ENCODE results near the gene KLHL35.

KLHL35 gene

GRCh38 chr11:75440960-75441803 is 8.2 kb upstream of the KLHL35 start:
- no peak for TF ChIP-seq FOXA1 (IDR thresholded peaks at IDR 0.05)
- TF ChIP-seq LEF1 (IDR thresholded peaks at IDR 0.05; ENCODE audit: borderline replicate concordance), result no peak
- no peak for TF ChIP-seq ZNF384 (IDR thresholded peaks at IDR 0.05)
- no peak for TF ChIP-seq TARDBP (IDR thresholded peaks at IDR 0.05)
- no peak for TF ChIP-seq ELF4 (IDR thresholded peaks at IDR 0.05)
- no peak for TF ChIP-seq PKNOX1 (IDR thresholded peaks at IDR 0.05)
- no peak for TF ChIP-seq FOXM1 (IDR thresholded peaks at IDR 0.05; ENCODE audit: borderline replicate concordance)
- TF ChIP-seq NFRKB (IDR thresholded peaks at IDR 0.05), result no peak
- TF ChIP-seq SUZ12 (IDR thresholded peaks at IDR 0.05), result no peak
- no peak for TF ChIP-seq ARNT (IDR thresholded peaks at IDR 0.05)
- no peak for TF ChIP-seq SP1 (IDR thresholded peaks at IDR 0.05)
- no peak for TF ChIP-seq BHLHE40 (IDR thresholded peaks at IDR 0.05; ENCODE audit: borderline replicate concordance)
- no peak for TF ChIP-seq L3MBTL2 (conservative IDR thresholded peaks at IDR 0.05)
- no peak for TF ChIP-seq FOXK2 (IDR thresholded peaks at IDR 0.05)
- no peak for TF ChIP-seq HDGF (IDR thresholded peaks at IDR 0.05; ENCODE audit: borderline replicate concordance)
- no peak for TF ChIP-seq CTBP1 (IDR thresholded peaks at IDR 0.05; ENCODE audit: borderline replicate concordance)
- ChIA-PET CTCF (no interaction called here), POLR2A (interaction anchor here (0.6 kb wide), 1 partner anchor 122 kb away, joined by 3 read pairs; no protein-coding TSS in a partner anchor)

GRCh38 chr11:75439495-75440120 is 6.6 kb upstream of the KLHL35 start:
- POLR2A ChIA-PET, result no interaction called here
- DNase-seq (ENCODE audit: extremely low spot score), result no peak
- CTCF ChIA-PET, result no interaction called here
- TF ChIP-seq TARDBP (IDR thresholded peaks at IDR 0.05), result no peak
- TF ChIP-seq CTBP1 (IDR thresholded peaks at IDR 0.05; ENCODE audit: borderline replicate concordance), result no peak
- no peak for TF ChIP-seq BHLHE40 (IDR thresholded peaks at IDR 0.05; ENCODE audit: borderline replicate concordance)
- TF ChIP-seq FOXK2 (IDR thresholded peaks at IDR 0.05), result no peak
- TF ChIP-seq HDGF (IDR thresholded peaks at IDR 0.05; ENCODE audit: borderline replicate concordance), result no peak
- TF ChIP-seq L3MBTL2 (conservative IDR thresholded peaks at IDR 0.05), result no peak
- TF ChIP-seq NFRKB (IDR thresholded peaks at IDR 0.05), result no peak
- TF ChIP-seq ELF4 (IDR thresholded peaks at IDR 0.05), result no peak
- TF ChIP-seq SUZ12 (IDR thresholded peaks at IDR 0.05), result no peak
- TF ChIP-seq ZNF384 (IDR thresholded peaks at IDR 0.05), result no peak
- TF ChIP-seq FOXM1 (IDR thresholded peaks at IDR 0.05; ENCODE audit: borderline replicate concordance), result no peak

More at GRCh38 chr11:75440960-75441803, 8.2 kb upstream of the KLHL35 start:
- DNase-seq (ENCODE audit: extremely low spot score), result no peak

- ChIA-PET POLR2A (no interaction called here), CTCF (no interaction called here)
- TF ChIP-seq ARNT (IDR thresholded peaks at IDR 0.05) (no peak), FOXK2 (IDR thresholded peaks at IDR 0.05) (no peak), L3MBTL2 (conservative IDR thresholded peaks at IDR 0.05) (no peak), SP1 (IDR thresholded peaks at IDR 0.05) (no peak), NFRKB (IDR thresholded peaks at IDR 0.05) (no peak), PKNOX1 (IDR thresholded peaks at IDR 0.05) (no peak), BHLHE40 (IDR thresholded peaks at IDR 0.05; ENCODE audit: borderline replicate concordance) (no peak), ELF4 (IDR thresholded peaks at IDR 0.05) (no peak), HDGF (IDR thresholded peaks at IDR 0.05; ENCODE audit: borderline replicate concordance) (no peak), TARDBP (IDR thresholded peaks at IDR 0.05) (no peak), LEF1 (IDR thresholded peaks at IDR 0.05; ENCODE audit: borderline replicate concordance) (no peak)
- DNase-seq (ENCODE audit: extremely low spot score), result no peak
Observed at GRCh38 chr11:75439026-75439425, 6.0 kb upstream of the KLHL35 start.

GRCh38 chr11:75437966-75438659 is 5.1 kb upstream of the KLHL35 start:
- POLR2A ChIA-PET, result no interaction called here
- TF ChIP-seq HDGF (IDR thresholded peaks at IDR 0.05; ENCODE audit: borderline replicate concordance), result no peak
- no peak for TF ChIP-seq CTBP1 (IDR thresholded peaks at IDR 0.05; ENCODE audit: borderline replicate concordance)
- no peak for TF ChIP-seq BHLHE40 (IDR thresholded peaks at IDR 0.05; ENCODE audit: borderline replicate concordance)
- DNase-seq (ENCODE audit: extremely low spot score), result no peak
- CTCF ChIA-PET, result no interaction called here

GRCh38 chr11:75436806-75437205 is 3.8 kb upstream of the KLHL35 start:
- ChIA-PET POLR2A (no interaction called here), CTCF (no interaction called here)
- TF ChIP-seq ZNF384 (IDR thresholded peaks at IDR 0.05), result no peak
- no peak for TF ChIP-seq FOXK2 (IDR thresholded peaks at IDR 0.05)
- no peak for TF ChIP-seq SP1 (IDR thresholded peaks at IDR 0.05)
- no peak for DNase-seq (ENCODE audit: extremely low spot score)

GRCh38 chr11:75435571-75435925 is 2.5 kb upstream of the KLHL35 start:
- ChIA-PET CTCF (interaction anchor here (1.0 kb wide), 1 partner anchor 47 kb away, joined by 3 read pairs; no protein-coding TSS in a partner anchor), POLR2A (no interaction called here)
- TF ChIP-seq HDGF (IDR thresholded peaks at IDR 0.05; ENCODE audit: borderline replicate concordance) (no peak), FOXM1 (IDR thresholded peaks at IDR 0.05; ENCODE audit: borderline replicate concordance) (no peak), LEF1 (IDR thresholded peaks at IDR 0.05; ENCODE audit: borderline replicate concordance) (no peak), NFRKB (IDR thresholded peaks at IDR 0.05) (no peak), TARDBP (IDR thresholded peaks at IDR 0.05) (no peak), SUZ12 (IDR thresholded peaks at IDR 0.05) (no peak), L3MBTL2 (conservative IDR thresholded peaks at IDR 0.05) (no peak)
- no peak for DNase-seq (ENCODE audit: extremely low spot score)
